ENCODE measurements around the gene SIGMAR1. TPM values are rescaled to one million over a fixed set of nuclear protein-coding genes. Genes with fewer than 3 reads are reported as not detected.

The SIGMAR1 gene
- total RNA-seq: 71.7 and 76.7 TPM in 2 replicates

DNA sequence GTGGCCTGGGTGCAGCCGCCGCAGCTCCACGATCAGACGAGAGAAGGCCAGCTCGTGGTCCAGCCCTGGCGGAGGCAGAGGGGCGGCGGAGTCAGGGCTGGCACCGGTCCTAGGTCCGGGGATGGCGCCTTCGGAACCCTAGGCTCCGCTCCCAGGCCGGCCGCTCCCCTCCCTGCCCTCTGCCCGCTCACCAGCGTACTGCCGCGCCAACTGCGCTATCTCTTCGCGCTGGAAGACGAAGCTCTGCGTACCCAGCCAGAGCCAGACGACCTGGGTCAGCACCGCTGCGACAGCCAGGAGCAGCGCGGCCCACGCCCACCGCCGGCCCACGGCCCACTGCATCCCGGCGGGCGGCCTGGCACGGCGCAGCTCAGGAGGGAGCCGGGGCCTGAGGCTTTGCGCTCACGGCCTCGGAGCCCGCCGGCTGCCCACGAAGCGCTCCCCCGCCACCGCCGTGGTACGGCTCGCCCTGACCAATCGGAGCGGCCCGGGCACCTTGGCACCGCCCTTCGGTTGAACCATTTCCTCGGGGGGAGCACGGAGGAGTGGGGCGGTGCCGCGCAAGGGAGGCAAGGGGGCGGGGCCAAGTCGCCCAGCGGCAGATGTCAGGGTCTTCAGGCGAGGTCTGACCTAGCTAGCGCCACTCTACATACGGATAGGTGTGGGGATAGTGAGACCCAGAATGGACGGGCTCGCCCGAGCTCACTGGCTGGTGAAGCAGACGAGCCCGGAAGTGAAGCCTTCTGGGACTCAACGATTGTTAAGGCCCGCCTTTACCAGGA lies at the start of gene SIGMAR1:
TSS of gene SIGMAR1 (minus strand) at position 432 of the 782 bp plus-strand sequence. CDS start at position 342, 90 bp downstream.
- peak; percentile 91 for DNase-seq (ENCODE audit: low read depth)
- TF ChIP-seq, protein P1, sequence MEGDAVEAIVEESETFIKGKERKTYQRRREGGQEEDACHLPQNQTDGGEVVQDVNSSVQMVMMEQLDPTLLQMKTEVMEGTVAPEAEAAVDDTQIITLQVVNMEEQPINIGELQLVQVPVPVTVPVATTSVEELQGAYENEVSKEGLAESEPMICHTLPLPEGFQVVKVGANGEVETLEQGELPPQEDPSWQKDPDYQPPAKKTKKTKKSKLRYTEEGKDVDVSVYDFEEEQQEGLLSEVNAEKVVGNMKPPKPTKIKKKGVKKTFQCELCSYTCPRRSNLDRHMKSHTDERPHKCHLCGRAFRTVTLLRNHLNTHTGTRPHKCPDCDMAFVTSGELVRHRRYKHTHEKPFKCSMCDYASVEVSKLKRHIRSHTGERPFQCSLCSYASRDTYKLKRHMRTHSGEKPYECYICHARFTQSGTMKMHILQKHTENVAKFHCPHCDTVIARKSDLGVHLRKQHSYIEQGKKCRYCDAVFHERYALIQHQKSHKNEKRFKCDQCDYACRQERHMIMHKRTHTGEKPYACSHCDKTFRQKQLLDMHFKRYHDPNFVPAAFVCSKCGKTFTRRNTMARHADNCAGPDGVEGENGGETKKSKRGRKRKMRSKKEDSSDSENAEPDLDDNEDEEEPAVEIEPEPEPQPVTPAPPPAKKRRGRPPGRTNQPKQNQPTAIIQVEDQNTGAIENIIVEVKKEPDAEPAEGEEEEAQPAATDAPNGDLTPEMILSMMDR (IDR thresholded peaks at IDR 0.05; ENCODE audit: insufficient read depth, low read depth, low read length): no peak
- peak within 1 kb of the TSS; percentile 71 for H3K4me3 ChIP-seq (ENCODE audit: low read depth, low read length)

DNA sequence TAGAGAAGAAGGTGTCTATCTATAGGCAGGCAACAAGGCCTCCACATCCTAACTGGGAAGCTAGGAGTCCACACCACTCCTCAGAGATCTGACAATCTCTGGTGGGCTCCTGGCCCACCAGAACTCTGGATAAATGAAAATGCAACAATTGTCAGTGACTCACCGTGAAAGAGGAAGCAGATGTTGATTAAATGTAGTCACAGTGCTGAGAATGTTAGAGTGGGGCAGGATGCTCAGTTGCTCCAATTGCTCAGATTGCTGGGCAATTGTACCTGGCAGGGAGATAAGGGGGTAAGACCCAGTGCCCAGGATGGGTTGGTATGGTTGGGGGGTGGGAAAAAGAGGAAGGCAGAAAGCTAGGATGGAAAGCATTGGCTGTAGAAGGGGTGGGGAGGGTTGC lies 49.1 kb upstream of the SIGMAR1 start:
- no peak for DNase-seq (ENCODE audit: low read depth)
- no peak overlapping the region for H3K4me3 ChIP-seq (ENCODE audit: low read depth, low read length)

DNA sequence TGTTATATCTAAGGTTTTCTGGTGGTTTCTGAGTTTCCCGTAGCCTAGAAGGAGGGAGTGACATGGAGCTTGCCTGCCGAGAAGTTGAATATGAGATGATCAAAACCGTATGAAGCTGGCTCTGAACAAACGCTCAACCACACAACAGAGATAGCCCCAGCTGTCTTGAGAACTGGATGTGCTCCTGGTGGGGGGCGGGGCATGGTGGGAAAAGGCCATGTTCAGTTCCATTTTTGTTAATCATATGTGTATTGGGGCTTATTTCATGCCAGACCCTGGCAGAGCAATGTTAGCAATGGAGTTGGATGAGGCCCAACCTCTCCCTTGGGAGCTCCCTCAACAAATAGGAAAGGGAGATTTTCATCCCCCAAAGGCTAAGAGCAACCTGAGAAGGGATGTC lies 48.6 kb upstream of the SIGMAR1 start:
- TF ChIP-seq, protein P1 (IDR thresholded peaks at IDR 0.05; ENCODE audit: insufficient read depth, low read depth, low read length): no peak
- no peak for DNase-seq (ENCODE audit: low read depth)
- H3K4me3 ChIP-seq (ENCODE audit: low read depth, low read length): no peak overlapping the region

More for the DNA sequence above, 49.1 kb upstream of the SIGMAR1 start:
- TF ChIP-seq, protein P1 (IDR thresholded peaks at IDR 0.05; ENCODE audit: insufficient read depth, low read depth, low read length): no peak

DNA sequence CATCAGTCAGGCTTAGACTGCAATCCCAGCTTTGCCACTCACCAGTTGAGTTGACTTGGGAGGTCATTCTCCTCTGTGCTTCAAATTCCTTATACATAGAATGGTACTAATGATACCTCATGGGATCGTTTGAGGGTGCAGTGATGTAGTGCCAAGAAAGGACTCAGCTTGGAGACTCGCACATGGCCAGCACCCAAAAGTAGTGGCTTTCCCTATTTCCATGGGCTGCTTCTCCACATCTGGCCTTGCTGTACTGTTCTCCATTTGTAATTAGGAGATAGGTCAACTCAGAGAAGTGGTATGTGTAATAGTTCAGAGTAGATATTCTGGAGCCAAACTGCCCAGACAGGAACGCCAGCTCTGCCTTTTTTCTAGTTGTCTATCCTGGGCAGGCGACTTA lies 48.0 kb upstream of the SIGMAR1 start:
- no peak overlapping the region for H3K4me3 ChIP-seq (ENCODE audit: low read depth, low read length)
- TF ChIP-seq, protein P1 (IDR thresholded peaks at IDR 0.05; ENCODE audit: insufficient read depth, low read depth, low read length): no peak
- no peak for DNase-seq (ENCODE audit: low read depth)

DNA sequence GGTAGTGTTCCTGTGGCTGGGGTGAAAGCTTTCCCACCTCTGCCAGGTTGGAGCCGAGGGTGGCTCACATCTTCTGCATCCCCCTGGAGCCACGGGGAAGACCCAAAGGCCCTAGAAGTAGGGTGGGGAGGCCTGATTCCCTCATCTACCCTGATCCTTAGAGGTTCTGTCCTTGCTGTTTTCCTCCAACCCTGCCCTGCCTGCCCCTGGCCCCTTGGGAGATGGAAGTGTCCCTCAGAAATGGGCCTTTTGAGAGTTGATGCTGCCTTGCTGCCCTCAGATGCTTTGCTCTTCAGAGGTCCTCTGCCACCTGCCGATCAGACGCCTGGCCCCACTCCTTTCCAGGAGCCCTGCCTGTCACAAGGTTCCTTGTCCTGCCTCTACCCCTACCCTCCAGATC lies 47.2 kb upstream of the SIGMAR1 start:
- no peak overlapping the region for H3K4me3 ChIP-seq (ENCODE audit: low read depth, low read length)
- DNase-seq (ENCODE audit: low read depth): no peak
- TF ChIP-seq, protein P1 (IDR thresholded peaks at IDR 0.05; ENCODE audit: insufficient read depth, low read depth, low read length): no peak

DNA sequence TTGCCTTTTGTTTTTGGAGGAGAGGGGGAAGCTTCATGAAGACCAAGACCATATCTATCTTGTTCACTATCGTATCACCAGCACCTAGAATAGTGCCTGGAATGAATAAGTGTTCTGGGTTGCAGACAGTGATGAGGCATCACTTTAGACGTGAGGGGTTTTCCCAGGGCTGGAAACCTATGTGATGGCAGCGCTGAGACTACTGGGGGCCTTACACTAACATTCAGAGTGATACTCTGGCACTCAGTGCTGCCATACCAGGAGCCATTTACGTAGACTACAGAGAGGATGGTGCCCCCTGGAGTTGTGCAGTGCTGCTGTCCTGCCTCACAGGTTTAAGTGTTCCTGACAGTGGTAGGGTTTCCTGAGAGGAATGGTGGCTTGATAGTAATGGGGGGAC lies 46.6 kb upstream of the SIGMAR1 start:
- no peak for DNase-seq (ENCODE audit: low read depth)
- H3K4me3 ChIP-seq (ENCODE audit: low read depth, low read length): no peak overlapping the region
- TF ChIP-seq, protein P1 (IDR thresholded peaks at IDR 0.05; ENCODE audit: insufficient read depth, low read depth, low read length): no peak

All from fibroblast of villous mesenchyme (primary cell).